ENCODE data around the gene NLGN1. TPM values are rescaled to one million over a fixed set of nuclear protein-coding genes. Genes with fewer than 3 reads are reported as not detected.

NLGN1 gene
- polyA plus RNA-seq, 3 donors from 2014 or later: not detected

- Mint-ChIP-seq H3K36me3 (no peaks in the 10 kb centered on the region), H3K9me3 (peaks cover 3 to 27% (median 9%) of the 10 kb centered on the region in 6 donors), H3K27me3 (ENCODE audit: low read depth in 3 of 3) (peaks cover 0 to 2% (median 0%) of the 10 kb centered on the region in 3 donors), H3K4me1 (no peaks in the 10 kb centered on the region), H3K27ac (no peak overlapping the region), H3K4me3 (no peak overlapping the region)
- no peak for DNase-seq
These were observed 857.9 kb downstream of the NLGN1 start for GRCh38 chr3:174255454-174255853.

DNA sequence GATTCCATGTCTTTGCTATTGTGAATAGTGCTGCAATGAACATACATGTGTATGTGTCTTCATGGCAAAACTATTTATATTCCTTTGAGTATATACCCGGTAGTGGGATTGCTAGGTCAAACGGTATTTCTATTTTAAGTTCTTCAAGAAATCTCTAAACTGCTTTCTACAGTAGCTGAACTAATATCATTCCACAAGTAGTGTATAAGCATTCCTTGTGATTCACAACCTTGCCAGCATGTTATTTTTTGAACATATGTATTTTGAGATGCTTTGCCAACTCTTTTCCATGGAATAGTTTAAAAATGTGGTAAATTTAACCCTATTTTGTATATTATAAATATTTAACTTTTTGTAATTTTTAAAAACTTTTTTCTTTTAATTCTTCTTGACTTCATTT lies 868.9 kb downstream of the NLGN1 start:
- H3K9me3 Mint-ChIP-seq: peaks cover 2 to 22% (median 7%) of the 10 kb centered on the region in 6 donors

GRCh38 chr3:174268061-174268460 lies 870.5 kb downstream of the NLGN1 start:
- no peak overlapping the region for H3K4me3 Mint-ChIP-seq
- H3K9me3 Mint-ChIP-seq: peaks cover 2 to 28% (median 7%) of the 10 kb centered on the region in 6 donors
- peaks cover 0 to 2% (median 0%) of the 10 kb centered on the region in 3 donors for H3K27me3 Mint-ChIP-seq (ENCODE audit: low read depth in 3 of 3)
- no peak overlapping the region for H3K27ac Mint-ChIP-seq
- no peaks in the 10 kb centered on the region for H3K36me3 Mint-ChIP-seq
- no peaks in the 10 kb centered on the region for H3K4me1 Mint-ChIP-seq
- no peak for DNase-seq

More for the DNA sequence above, 868.9 kb downstream of the NLGN1 start:
- DNase-seq: no peak
- Mint-ChIP-seq H3K4me1 (no peaks in the 10 kb centered on the region), H3K4me3 (no peak overlapping the region), H3K27me3 (ENCODE audit: low read depth in 3 of 3) (peaks cover 0 to 2% (median 0%) of the 10 kb centered on the region in 3 donors), H3K27ac (no peak overlapping the region), H3K36me3 (no peaks in the 10 kb centered on the region)

GRCh38 chr3:174268586-174268985 lies 871.0 kb downstream of the NLGN1 start:
- H3K4me1 Mint-ChIP-seq: no peaks in the 10 kb centered on the region
- no peak overlapping the region for H3K4me3 Mint-ChIP-seq
- peaks cover 0 to 2% (median 0%) of the 10 kb centered on the region in 3 donors for H3K27me3 Mint-ChIP-seq (ENCODE audit: low read depth in 3 of 3)
- H3K36me3 Mint-ChIP-seq: no peaks in the 10 kb centered on the region
- H3K9me3 Mint-ChIP-seq: peaks cover 4 to 28% (median 7%) of the 10 kb centered on the region in 6 donors
- no peak for DNase-seq
- no peak overlapping the region for H3K27ac Mint-ChIP-seq

DNA sequence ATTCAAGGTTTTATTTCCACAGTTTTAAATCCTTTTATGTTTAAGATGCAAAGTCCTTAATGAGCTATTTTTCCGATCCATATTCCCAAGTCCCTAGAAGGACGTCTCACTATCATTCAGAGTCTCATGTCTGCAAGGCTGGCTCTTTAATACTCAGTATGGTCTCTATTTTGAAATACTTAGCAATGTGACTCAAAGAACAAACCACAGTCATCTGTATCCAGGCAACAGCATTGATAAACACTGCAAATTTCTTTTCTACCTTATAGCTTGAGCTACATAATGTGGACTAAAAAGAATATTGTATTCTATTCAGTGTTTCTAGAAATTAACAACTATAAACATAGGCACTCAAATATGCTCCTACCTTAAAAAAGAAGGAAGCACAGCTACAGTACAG lies 873.3 kb downstream of the NLGN1 start:
- no peak for DNase-seq
- no peak overlapping the region for H3K4me3 Mint-ChIP-seq
- peaks cover 4 to 32% (median 12%) of the 10 kb centered on the region in 6 donors for H3K9me3 Mint-ChIP-seq
- no peaks in the 10 kb centered on the region for H3K36me3 Mint-ChIP-seq
- no peak overlapping the region for H3K27ac Mint-ChIP-seq
- no peaks in the 10 kb centered on the region for H3K4me1 Mint-ChIP-seq
- H3K27me3 Mint-ChIP-seq (ENCODE audit: low read depth in 3 of 3): peaks cover 0 to 2% (median 0%) of the 10 kb centered on the region in 3 donors

DNA sequence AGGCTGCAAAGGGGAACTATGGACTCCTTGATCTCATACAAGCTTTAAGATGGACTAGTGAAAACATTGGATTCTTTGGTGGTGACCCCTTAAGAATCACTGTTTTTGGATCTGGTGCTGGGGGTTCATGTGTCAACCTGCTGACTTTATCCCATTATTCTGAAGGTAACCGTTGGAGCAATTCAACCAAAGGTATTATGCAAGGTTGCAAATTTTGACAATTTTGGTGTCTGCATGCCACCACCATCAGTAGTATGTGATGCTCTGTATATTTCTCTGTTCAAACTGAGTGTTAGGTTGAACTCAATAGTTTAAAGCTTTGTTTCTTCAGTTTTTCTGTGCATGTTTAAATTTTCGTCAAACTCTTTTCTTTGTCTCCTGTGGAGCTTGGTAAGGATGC lies 877.8 kb downstream of the NLGN1 start:
- peaks cover 6 to 33% (median 10%) of the 10 kb centered on the region in 6 donors for H3K9me3 Mint-ChIP-seq
- H3K4me3 Mint-ChIP-seq: no peak overlapping the region
- no peaks in the 10 kb centered on the region for H3K4me1 Mint-ChIP-seq
- DNase-seq: no peak
- no peak overlapping the region for H3K27ac Mint-ChIP-seq
- H3K36me3 Mint-ChIP-seq: no peaks in the 10 kb centered on the region
- H3K27me3 Mint-ChIP-seq (ENCODE audit: low read depth in 3 of 3): no peaks in the 10 kb centered on the region

- Mint-ChIP-seq H3K27ac (no peak overlapping the region), H3K27me3 (ENCODE audit: low read depth in 3 of 3) (no peaks in the 10 kb centered on the region), H3K9me3 (peaks cover 6 to 38% (median 10%) of the 10 kb centered on the region in 6 donors), H3K4me3 (no peak overlapping the region), H3K4me1 (no peaks in the 10 kb centered on the region), H3K36me3 (no peaks in the 10 kb centered on the region)
- no peak for DNase-seq
These were observed 879.3 kb downstream of the NLGN1 start for GRCh38 chr3:174276826-174277225.

GRCh38 chr3:174278094-174278493 lies 880.5 kb downstream of the NLGN1 start:
- Mint-ChIP-seq H3K9me3 (peaks cover 6 to 32% (median 7%) of the 10 kb centered on the region in 6 donors), H3K36me3 (no peaks in the 10 kb centered on the region), H3K27ac (no peak overlapping the region), H3K27me3 (ENCODE audit: low read depth in 3 of 3) (no peaks in the 10 kb centered on the region), H3K4me1 (no peaks in the 10 kb centered on the region), H3K4me3 (no peak overlapping the region)
- no peak for DNase-seq

DNA sequence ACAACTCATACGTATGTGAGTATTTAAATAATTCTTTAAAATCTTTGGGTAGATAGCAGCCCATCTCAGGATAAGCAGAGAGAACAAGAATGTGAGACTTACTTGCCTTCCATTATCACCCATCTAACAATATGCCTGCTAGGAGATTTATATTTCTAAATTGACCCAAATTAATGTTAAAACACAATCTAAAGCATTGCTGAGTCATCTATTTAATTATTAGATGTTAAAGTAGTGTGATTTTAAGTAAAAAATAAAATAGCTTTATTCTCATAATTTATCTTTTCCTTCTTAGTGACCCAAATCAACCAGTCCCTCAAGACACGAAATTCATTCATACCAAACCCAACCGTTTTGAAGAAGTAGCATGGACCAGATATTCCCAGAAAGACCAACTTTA lies 882.6 kb downstream of the NLGN1 start:
- no peaks in the 10 kb centered on the region for H3K36me3 Mint-ChIP-seq
- peaks cover 5 to 28% (median 6%) of the 10 kb centered on the region in 6 donors for H3K9me3 Mint-ChIP-seq
- no peaks in the 10 kb centered on the region for H3K4me1 Mint-ChIP-seq
- no peak for DNase-seq
- no peak overlapping the region for H3K27ac Mint-ChIP-seq
- H3K4me3 Mint-ChIP-seq: no peak overlapping the region
- no peaks in the 10 kb centered on the region for H3K27me3 Mint-ChIP-seq (ENCODE audit: low read depth in 3 of 3)

DNA sequence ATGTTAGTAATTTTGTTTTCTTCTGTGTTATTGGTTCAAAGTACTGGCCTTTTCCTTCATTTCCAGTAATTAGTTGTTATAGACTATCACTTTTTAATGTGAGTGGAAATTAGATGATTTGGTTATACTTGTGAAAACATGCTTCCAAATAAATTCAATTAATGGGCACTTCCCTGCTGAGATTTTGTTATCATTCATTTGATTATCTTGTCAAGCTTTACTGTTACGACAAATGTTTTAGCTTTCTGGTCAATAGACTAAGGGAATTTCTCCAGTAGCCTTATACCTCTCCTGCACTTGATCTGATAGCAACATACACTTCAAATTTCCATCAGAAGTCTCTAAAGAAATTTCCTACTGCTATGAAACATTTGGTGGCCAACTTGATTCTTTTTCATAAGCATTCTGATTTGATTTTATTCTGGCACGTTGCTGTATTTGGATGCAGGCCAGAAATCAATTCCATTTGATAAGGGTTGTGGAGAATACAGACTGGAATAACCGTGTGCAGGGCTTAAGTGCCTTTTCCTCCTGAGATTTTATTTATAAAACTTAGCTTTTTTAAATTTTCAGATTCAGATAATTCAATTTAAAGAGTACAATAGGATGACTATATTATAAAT lies 887.8 kb downstream of the NLGN1 start:
- Mint-ChIP-seq H3K4me3 (no peak overlapping the region), H3K9me3 (peaks cover 0 to 19% (median 11%) of the 10 kb centered on the region in 6 donors), H3K36me3 (no peaks in the 10 kb centered on the region), H3K4me1 (no peaks in the 10 kb centered on the region), H3K27ac (no peak overlapping the region), H3K27me3 (ENCODE audit: low read depth in 3 of 3) (peaks cover 0 to 2% (median 0%) of the 10 kb centered on the region in 3 donors)
- no peak for DNase-seq

DNA sequence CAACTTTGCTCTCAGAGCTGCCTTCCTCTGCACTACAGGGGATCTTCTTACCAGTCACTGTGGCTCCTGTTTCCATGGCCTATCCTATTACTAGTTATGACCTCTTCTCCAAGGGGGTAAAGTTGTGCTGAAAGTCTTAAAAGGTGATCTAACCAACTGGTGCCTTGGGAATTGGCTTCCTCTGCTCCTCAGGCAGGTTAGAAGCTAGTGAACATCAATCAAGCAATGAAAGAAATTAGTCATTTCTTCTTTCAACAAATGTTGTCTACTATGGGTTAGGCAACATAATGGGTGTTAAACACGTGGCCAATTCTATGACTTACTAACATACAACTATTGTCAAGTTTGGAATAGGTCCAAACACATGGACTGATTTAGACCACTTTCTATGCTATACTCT lies 890.2 kb downstream of the NLGN1 start:
- Mint-ChIP-seq H3K4me1 (no peaks in the 10 kb centered on the region), H3K4me3 (no peak overlapping the region), H3K27ac (no peak overlapping the region), H3K36me3 (no peaks in the 10 kb centered on the region), H3K27me3 (ENCODE audit: low read depth in 3 of 3) (peaks cover 0 to 2% (median 0%) of the 10 kb centered on the region in 3 donors), H3K9me3 (peaks cover 0 to 20% (median 10%) of the 10 kb centered on the region in 6 donors)
- DNase-seq: no peak

GRCh38 chr3:174294616-174295015 lies 897.1 kb downstream of the NLGN1 start:
- Mint-ChIP-seq H3K27ac (no peak overlapping the region), H3K4me3 (no peak overlapping the region), H3K9me3 (peaks cover 5 to 22% (median 9%) of the 10 kb centered on the region in 6 donors), H3K4me1 (no peaks in the 10 kb centered on the region), H3K27me3 (ENCODE audit: low read depth in 3 of 3) (peaks cover 0 to 2% (median 0%) of the 10 kb centered on the region in 3 donors), H3K36me3 (no peaks in the 10 kb centered on the region)
- DNase-seq: no peak

- Mint-ChIP-seq H3K4me3 (no peak overlapping the region), H3K27ac (no peak overlapping the region), H3K36me3 (no peaks in the 10 kb centered on the region), H3K4me1 (no peaks in the 10 kb centered on the region), H3K27me3 (ENCODE audit: low read depth in 3 of 3) (no peaks in the 10 kb centered on the region), H3K9me3 (peaks cover 5 to 22% (median 9%) of the 10 kb centered on the region in 6 donors)
- no peak for DNase-seq
These were observed 898.0 kb downstream of the NLGN1 start for GRCh38 chr3:174295306-174296092.

- Mint-ChIP-seq H3K36me3 (peaks cover 0 to 3% (median 0%) of the 10 kb centered on the region in 3 donors), H3K4me3 (no peak overlapping the region), H3K27me3 (ENCODE audit: low read depth in 3 of 3) (no peaks in the 10 kb centered on the region), H3K4me1 (no peaks in the 10 kb centered on the region), H3K9me3 (peaks cover 0 to 23% (median 9%) of the 10 kb centered on the region in 6 donors), H3K27ac (no peak overlapping the region)
- DNase-seq: no peak
These were observed 905.3 kb downstream of the NLGN1 start for GRCh38 chr3:174302746-174303315.

Data from immature natural killer cell (primary cell).